HG02981 (cell line): Measurements from ENCODE around the gene DCC.

Source experiments
- ATAC-seq: cut with Tn5 transposase; IDR thresholded peaks from one replicate; pipeline ENCODE4 v1.9.1; 2021; ENCODE audit warnings: mild to moderate bottlenecking, moderate library complexity; ENCODE audit not compliant: unreplicated experiment

DCC gene

DNA sequence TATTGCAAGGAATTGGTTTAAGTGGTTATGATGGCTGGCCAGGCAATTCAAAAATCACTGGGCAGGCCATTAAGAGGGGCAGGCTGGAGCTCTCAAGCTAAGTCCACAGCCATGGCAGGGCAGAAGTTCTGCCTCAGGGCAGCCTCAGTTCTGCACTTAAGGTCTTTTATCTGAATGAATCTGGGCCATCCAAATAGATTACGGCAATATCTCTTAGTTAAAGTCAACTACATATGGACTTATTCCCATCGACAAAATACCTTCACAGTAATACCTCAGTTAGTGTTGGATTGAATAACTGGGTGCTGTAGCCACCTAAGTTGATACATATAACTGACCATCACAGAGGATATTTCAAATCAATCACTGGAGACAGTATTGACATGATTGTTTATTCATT, 979.6 kb downstream of the DCC start:
- no peak for ATAC-seq

DNA sequence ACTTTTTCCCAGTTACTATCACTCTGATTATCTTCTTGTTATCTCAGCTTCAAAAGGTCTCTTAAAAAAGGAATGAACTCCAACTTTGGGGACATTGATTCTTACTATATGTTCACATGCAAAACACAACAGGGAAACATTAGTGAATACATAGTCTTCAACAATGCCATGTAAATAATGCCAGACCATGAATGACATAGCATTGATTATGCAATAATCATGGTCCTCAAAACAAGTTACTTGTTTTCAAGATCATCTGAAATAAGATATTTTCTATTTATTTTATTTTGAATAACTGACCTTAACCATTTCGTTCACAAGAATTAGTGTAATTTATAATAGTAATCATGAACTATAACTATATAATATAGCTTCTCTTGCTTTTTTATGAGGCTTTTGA, 982.2 kb downstream of the DCC start:
- no peak for ATAC-seq

GRCh38 chr18:53324353-53324752, 984.4 kb downstream of the DCC start:
- no peak for ATAC-seq

GRCh38 chr18:53360501-53361443, 1020.8 kb downstream of the DCC start:
- no peak for ATAC-seq

- ATAC-seq: no peak
These were observed 1035.6 kb downstream of the DCC start for GRCh38 chr18:53375621-53376020.

GRCh38 chr18:53380063-53380639, 1040.2 kb downstream of the DCC start:
- peak; percentile 70 for ATAC-seq

DNA sequence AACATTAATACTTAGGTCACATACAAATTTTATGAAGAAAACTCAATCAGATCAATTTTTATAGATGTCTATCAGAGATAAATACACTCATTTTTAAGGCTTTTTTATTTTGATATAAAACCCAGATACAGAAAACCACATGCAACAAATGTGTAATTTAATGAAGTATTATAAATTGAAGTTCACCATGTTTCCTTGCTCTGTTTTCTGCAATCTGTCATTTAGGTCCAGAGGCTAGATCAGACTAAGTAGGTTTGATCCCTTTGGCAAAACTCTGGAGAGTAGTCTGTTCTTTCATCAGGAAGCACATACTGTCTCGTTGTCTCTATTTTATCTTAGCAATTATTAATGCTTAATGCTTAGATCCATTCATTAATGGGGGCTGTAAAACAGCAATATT, 1042.9 kb downstream of the DCC start:
- ATAC-seq: no peak

GRCh38 chr18:53385889-53386288, 1045.9 kb downstream of the DCC start:
- ATAC-seq: no peak

DNA sequence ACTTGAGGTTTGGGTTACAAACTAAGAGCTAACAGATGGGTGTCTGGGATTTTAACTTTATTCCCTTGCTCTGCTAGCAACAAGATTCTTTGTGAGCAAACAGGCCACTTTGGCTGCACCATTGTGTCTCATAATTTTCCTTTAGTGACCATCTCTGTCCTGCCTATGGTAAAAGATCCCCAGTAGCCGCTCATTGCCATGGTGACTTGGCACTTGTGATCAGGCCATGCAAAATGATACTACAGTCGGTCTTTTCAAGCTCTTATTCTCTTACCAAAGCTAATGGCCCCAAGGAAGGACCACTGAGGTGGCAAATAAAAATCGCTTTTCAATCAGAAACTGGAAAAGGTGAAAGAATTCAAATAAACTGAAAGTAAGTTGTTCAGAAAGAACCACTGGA, 1047.6 kb downstream of the DCC start:
- no peak for ATAC-seq

DNA sequence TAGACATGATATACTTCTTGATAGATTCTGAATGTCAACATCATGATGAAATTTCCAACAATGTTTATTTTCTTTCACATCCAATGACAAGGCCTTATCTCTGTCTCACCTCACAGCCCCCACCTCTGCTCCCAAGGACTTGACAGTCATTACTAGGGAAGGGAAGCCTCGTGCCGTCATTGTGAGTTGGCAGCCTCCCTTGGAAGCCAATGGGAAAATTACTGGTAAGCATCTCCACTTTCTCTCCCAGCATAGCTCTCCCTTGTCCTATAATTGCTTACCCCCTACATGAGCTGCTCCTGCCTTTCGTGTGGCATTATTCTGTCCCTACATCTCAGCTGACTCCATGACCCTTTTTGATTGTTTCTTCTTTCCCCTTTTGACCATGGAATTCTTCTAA, 1062.7 kb downstream of the DCC start:
- ATAC-seq: no peak

DNA sequence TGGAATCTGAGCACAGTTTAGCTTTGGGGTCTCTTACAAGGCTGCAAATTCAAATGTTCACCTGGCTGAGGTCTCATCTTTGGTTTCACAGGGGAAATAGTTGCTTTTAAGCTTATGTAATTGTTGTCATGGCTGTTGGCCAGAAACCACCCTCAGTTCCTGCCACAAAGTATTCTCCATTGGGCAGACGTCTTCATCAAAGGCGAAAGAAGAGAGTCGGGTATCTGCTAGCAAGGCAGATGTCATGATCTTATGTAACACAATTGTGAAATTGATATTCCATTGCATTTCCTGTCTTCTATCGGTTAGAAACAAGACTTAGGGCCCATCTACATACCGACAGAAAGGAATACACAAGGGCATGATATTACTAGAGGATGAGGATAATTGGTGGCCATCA, 1068.3 kb downstream of the DCC start:
- no peak for ATAC-seq

DNA sequence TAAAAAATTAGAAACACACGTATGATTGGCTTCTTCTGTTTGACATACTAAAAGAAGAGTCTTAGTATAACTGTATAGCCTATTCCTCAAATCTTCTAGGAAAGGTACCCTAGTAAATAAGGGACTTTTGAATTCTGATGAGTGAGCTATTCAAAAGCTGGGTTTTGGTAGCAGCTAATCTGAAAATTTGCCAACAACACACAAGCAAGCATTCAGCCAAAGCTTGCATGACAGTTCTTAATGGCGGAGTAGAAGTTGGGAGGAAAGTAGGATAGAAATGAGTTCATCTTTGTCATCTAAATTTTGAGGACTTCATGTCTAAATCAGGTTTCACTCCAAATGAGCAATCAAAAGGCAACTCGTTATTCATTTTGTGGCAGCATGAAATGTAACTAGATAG, 1071.5 kb downstream of the DCC start:
- ATAC-seq: no peak

GRCh38 chr18:53417003-53417402, 1077.0 kb downstream of the DCC start:
- ATAC-seq: no peak

DNA sequence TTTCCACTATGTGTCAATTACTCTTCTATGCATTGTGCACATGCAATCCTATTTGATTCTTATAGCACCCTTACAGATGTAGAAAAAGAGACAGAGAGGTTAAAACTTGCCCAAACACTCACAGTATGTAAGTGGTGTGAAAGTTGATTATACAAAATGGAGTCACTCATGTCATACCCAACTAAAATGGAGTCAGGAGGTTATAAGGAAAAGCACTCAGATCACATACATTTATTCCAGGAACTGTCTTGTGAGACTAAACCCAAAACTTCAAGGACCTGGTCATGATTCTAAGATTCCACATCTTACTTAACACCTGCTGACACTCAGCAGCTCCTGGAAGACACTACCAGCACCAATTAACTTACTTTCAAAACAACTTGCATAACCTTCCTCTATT, 1081.9 kb downstream of the DCC start:
- no peak for ATAC-seq

- no peak for ATAC-seq
These were observed 1082.9 kb downstream of the DCC start for GRCh38 chr18:53422896-53423295.

DNA sequence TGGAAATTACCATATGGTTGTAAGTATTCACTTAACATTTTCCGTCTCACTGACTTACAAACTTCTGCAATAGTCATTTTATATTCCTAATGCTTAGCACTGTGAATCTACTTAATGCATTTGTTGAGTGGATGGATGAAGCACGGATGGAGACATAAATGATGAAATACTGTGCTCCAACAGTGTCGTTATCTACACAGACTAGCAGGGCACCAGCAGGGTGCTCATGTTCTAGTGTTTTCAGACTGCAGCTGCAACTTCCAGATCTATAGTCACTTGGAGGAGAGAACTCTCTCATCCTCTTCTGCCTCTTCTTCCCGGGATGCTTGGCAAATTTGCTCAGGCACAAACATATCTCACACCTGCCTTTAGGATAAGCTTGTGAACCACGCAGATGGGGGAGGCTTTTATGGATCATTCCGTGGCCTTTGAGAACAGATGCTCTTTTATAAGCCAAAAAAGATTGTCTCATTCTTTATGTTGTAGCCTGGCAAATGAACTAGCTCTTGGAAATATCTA, 1086.7 kb downstream of the DCC start:
- ATAC-seq: no peak

GRCh38 chr18:53441761-53442414, 1101.9 kb downstream of the DCC start:
- ATAC-seq: no peak

GRCh38 chr18:53442415-53442783, 1102.4 kb downstream of the DCC start:
- ATAC-seq: no peak

- ATAC-seq: no peak
These were observed 1103.3 kb downstream of the DCC start for GRCh38 chr18:53443336-53443735.

- no peak for ATAC-seq
These were observed 1103.8 kb downstream of the DCC start for GRCh38 chr18:53443831-53444230.

GRCh38 chr18:53451902-53452301, 1111.9 kb downstream of the DCC start:
- ATAC-seq: no peak

DNA sequence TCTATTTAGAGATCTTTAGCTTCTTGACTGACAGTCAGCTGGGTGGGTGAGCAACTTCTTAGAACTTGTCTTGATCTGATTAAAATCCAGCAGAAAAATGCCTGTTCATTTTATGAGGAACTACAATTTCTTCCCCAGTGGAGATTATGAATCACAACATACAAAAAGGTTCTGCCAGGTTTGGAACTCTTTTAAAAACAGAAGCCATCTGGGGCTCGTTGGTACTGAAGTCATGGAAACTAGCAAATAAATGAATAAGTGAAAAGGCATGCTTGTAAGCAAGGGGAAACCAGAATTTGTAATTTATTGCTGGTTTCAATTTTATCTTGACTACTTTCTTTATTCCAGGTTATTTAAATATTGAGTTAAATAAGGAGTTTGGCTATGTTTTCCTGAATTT, 1117.1 kb downstream of the DCC start:
- no peak for ATAC-seq
